ENCODE measurements around the gene FHIT.
A peak's percentile ranks its signal among the peaks of the same experiment; 100 is the strongest.

FHIT gene

DNA sequence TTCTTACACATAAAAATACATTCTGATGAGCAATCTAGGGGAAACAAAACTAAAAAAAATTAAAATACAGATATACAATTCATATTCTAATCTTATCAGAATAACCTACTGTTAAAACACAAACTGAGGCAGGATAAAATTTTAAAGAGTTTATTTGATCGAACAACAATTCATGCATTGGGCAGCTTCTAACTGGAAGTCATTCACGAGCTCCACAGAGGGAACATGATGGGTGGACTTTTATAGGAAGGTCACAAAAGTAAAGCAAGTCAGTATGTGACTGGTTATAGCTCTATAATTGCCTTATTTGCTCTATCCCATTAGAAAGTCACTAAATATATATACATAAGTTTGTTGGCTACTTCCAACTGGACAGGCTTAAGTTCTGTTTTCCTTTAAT, 1144.0 kb downstream of the FHIT start:
- DNase-seq (ENCODE audit: low read depth in 2 of 2) = no peak

DNA sequence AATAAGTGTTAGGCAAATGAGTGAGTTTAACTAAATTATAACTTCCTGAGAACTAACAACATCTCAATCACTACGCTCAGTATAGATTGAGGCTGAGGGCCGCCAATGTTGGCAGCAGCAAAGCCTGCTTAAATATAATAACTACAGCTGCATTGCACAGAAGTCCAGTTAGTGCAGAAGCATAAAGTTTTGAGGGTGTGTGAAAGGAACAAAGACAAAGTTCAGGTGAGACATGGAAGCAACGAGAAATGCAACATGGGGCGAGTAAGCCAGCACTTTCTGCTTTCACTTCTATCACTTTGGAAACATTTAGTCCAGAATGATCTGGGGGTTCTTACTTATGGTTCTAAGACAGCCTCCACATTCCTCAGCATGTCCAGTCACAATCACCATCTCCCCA, 1149.1 kb downstream of the FHIT start:
- DNase-seq (ENCODE audit: low read depth in 2 of 2) = no peak

DNA sequence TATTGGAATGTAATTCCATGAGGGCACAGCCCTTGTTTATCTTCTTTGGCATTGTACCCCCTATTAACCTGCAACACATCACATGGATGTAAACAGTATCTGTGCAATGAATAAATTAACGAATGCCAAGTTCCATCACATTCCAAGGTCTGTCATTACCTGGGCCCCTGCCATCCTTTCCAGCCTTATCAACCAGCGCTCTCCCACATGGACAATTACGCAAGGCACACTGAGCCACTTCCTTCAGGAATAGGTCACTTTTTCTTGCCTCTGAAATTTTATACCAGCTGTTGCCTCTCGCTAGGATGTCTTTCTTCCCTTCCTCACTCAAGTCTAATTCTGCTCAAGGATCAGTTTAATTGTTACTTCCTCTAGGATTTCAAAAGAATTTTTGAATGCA, 1149.6 kb downstream of the FHIT start:
- DNase-seq (ENCODE audit: low read depth in 2 of 2) = no peak

DNA sequence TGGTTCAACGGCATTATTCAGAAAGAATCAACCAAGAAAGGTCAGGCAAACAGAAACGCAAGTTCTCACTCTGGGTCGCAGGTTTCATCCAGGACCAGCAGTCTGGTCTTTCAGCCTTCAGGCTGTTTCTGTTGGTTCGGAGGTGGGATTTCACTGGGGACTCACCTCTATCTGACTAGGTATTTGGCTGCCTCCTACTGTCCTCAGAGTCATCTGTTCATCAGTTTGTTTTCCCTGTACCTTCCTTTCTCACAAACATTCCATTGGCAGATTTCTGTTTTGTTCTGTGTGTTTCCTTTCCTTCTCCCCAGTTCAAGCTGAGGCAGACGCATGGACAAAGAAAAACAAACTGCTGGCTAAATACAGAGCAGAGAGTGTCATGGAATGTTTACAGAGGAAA, 1154.8 kb downstream of the FHIT start:
- DNase-seq (ENCODE audit: low read depth in 2 of 2) = no peak

DNA sequence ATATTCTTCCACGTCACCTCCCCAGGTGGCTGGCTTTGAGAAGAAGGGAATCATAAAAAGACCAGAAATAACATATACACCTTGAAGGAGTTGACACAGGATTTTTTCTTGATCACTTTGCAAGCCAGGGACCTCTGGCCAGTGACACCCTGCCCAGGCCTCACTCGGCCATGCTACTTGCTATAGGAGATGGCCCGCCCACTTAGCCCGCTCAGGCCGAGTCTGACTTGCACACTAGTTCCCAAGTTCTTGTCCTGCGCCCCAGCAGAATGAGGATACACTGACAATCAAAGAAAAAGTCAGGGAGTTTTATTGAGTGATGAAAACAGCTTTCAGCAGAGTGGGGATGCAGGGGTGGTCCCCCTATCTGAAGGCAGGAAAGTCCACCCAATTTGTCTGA, 1155.3 kb downstream of the FHIT start:
- no peak for DNase-seq (ENCODE audit: low read depth in 2 of 2)

DNA sequence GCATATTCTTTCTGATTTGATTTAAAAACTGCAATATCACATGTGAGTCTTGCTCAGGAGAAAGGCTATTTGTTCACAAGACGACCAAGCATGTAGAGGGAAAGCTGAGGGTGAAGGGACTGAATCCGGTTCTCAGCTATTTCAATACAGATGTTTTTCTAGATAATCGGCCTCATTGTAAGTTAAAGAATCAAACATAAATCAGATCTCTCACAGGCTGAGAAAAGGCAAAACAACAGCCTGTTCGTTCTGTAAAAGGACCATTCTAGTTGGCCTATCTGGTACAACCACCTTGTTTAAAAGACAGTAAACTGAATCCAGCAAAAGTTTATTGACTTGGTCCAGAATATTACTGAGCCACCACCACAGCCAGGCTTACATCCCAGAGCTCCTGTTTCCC, 1155.7 kb downstream of the FHIT start:
- DNase-seq (ENCODE audit: low read depth in 2 of 2) = no peak

DNA sequence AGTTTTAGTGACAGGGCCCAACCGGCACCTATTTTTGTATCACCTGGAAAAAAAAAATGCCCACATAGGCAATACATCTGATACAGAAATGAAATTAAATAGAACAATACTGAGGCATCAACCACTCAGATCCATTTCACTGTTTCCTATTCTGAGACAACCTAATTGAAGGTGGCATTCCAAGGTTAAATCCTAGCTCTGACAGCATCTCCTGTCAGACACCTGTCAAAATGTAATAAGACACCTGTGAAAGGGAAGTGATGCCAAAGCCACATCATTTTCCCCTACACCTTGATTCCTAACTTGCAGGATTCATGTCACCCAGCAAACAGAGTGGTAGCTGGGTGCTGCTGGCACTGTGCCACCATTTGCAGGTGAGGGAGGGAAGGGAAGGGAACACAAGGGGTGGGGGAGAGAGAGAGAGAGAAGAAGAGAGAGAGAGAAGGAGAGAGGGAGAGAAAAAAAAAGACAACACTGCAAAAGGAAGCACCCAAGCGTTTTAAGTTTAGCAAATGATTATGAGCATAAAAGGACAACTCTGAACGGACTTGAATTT, 1156.8 kb downstream of the FHIT start:
- no peak for DNase-seq (ENCODE audit: low read depth in 2 of 2)

DNA sequence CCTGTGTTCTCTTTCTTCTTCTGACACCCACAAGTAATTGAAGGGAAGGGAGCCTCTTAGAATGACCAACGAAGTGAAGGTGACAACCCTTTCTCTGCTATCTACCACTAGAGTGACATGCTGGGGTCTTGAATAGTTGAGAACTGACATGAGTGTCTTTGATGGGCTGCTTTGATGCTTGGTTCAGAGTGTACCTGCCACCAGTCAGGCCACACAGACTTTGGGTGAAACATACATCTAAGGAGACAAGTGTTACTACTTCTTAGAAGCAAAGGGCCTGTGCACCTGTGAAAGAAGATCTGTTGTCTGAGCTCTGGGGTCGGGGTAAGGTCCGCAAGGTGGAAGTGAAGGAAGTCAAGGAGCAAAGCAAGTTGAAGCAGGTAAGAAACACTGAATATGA, 1160.7 kb downstream of the FHIT start:
- DNase-seq (ENCODE audit: low read depth in 2 of 2) = no peak

DNA sequence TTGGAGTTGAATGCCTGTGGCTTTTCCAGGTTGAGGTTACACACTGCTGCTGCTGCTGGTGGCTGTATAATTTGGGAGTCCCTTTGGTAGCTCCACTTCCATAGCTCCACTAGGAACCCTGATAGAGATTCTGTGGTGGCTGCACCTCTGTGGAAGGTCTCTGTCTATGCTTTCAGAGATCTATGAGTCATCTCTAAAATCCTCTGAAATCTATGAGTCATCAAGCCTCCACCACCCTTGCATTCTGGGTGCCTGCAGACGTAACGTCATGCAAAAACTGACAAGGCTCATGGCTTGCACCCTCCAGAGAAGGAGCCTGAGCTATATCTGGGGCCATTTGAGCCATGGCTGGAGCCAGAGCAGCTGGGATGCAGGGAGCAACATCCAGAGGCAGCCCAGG, 1164.4 kb downstream of the FHIT start:
- peak; percentile 18 to 29 for DNase-seq (ENCODE audit: low read depth in 2 of 2)

DNA sequence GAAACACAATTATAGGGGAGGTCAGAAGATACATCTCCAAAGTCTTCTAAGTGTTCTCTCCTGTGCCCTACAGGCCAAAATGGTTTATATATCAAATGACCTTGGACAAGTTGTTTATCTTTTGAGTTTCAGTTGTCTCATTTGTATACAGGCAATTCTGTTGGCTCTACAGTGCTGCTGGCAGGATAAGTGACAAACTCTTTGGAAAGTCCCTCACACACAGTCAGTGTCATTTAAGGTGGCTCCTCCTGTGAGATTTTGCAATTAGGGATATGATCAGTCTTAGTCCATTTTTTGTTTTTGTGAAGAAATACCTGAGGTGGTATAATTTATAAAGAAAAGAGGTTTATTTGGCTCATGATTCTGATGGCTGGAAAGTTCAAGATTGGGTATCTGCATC, 1165.6 kb downstream of the FHIT start:
- DNase-seq (ENCODE audit: low read depth in 2 of 2) = no peak

DNA sequence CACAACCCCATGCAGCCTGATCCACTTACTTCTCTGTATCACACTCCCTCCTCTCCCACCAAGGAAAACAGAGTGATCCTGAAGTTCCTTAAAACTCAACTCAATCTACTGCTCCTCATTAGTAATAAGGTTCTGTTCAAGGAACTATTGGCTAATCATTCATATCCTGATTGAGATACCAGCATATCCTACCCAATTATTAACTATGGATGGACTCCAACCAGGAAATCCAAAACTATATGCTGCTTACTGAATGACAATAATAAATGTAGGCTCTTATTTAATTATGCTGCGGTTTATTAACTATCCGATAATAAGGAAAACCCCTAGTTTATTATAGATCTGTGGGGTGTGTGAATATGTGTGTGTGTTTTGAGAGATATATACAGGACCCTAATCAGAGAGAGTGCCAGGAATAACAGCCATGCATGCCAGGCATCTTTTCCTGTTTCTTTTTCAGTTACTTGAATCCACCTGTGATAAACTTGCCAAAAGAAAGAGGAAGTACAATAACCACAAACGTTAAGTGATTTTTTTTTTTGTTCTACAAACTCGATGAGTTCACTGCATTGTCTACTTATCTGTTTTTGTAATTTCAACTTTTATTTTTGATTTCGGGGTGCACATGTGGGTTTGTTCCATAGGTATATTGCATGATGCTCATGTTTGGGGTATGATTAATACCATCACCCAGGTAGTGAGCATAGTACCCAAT, 1169.7 kb downstream of the FHIT start:
- no peak for DNase-seq (ENCODE audit: low read depth in 2 of 2)

DNA sequence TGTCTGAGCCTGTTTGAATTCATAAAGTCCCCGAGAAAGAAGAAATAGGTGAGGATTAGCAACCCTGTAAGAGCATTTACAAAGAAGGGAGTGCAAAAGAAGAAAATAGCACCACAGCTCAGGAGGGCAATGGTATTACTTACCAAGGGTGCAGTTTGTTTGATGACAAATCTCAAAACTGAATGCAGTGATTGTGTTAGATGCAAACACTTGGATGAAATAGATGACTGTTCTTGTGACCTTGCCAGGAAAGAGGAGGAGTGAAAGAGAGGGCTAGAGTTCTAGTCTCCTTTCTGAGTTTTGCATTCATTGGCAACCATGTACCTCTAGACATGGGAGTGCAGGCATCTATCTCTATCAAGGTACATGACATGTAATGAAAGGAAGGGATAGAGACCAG, 1170.6 kb downstream of the FHIT start:
- DNase-seq (ENCODE audit: low read depth in 2 of 2) = no peak

DNA sequence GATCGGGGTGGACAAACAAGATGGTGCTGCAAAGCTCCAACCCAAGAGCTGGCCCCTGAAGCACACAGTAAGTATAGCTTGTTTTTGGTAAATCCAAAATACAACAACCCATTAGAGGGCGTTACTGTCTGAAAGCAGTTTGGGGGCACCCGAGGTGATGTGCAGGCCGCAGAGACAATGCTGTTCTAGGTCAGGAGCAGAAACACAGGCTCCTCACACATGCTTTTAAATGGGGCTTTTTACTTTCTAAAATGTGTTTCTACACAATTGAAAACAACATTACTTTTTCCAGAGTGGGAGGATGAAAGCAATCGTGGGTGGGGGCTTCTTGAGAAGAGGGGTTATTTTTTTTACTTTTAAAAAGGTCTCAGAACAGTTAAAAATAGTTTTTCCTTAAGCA, 1172.2 kb downstream of the FHIT start:
- peak in 1 of 2 experiments; percentile 32 for DNase-seq (ENCODE audit: low read depth in 2 of 2)

DNA sequence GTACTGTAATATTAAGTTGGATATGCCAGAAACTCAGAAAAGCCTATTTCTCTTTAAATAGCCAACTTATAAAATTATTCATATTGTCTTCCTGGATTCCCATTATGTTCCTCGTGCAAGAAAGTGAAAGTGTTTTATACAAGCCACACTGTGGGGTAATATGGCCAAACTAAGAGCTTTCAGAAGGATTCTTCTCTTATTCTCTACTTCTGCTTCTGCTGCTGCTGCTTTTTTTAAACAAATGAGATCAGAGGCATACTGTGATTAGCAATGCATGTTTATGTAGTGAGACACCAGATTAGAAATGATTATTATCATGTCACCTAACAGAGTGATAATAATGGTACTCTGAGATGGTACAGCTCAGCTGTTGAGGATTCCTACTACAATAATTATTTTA, 1174.9 kb downstream of the FHIT start:
- no peak for DNase-seq (ENCODE audit: low read depth in 2 of 2)

DNA sequence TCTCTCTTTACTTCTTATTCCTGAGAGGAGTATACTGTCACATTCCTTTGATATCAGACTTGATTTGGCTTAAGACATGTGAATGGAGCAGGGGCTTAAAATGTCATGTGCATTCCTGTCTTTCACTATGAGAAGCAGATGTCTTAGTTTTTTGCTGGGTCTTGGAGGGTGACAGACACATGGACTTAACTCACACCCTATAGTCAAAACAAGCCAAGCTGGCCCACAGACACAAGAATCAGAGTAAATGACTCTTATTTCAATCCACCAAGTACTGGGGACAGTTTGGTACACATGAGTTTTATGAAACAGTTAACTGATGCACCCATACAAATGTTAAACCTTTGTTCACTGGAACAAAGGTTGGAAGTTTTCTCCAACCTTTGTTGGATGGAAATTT, 1177.3 kb downstream of the FHIT start:
- DNase-seq (ENCODE audit: low read depth in 2 of 2) = no peak

DNA sequence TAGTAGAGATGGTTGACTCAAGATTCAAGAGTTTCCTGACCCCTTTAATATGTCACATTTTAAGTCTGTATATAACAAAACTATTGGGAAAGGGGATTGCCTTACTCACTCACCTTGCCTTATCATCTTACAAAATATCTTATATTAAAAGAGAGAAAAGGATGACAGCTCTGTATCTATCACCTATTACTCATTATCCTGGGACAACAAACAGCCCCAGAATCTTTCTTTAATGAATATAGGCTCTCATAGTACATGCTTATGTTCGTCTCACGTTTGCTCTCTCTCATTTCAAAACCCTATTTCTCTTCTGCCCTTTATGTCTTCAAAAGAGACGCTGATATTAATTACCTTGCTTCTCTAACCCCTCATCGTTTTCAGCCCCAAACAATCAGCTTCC, 1178.0 kb downstream of the FHIT start:
- no peak for DNase-seq (ENCODE audit: low read depth in 2 of 2)

DNA sequence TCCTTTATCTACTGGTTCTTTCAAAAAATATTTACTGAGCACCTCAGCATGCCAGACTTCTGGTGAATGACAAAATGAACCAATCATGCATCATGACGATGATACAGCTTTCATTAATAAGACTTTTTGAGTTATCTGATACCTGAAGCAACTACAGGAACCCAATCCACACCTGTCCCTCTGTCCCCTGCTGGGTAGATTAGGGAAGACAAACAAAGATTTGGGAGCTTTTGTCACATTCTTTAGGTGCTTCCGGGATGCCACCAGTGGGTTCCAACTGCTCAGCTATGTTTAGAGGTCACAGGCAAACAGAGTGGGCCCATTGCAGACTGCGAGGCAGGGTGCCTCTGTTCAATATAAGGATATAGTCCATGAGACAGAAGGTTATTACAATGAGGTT, 1180.9 kb downstream of the FHIT start:
- DNase-seq (ENCODE audit: low read depth in 2 of 2) = no peak

DNA sequence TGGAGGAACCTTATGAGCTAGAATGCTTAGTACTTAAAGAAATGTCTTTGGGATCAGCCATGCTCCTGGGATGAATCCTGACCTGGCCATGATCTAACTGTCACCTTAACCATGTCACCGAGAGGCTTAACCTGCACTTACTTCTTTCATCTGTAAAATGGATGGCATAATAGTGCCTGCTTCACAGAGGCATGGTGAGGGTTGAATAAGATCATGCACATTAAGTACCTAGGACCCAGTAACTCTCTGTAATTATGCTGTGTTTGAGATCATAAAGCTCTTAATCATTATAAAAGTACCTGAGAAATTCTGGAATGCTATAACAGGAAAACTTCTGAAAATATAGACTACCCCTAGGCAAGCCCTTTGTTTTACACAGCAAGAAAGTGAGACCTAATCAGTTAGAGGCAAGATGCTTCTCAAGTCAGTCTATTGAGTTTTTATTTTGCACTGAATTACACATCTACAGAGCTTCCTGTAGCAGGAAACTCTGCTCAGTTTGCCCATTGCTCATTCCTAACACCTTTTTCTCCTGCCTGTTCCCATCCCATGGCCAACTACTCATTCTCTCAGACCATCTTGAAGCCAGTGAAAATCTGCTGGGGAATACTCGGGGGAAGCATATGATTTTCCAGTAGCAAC, 1185.9 kb downstream of the FHIT start:
- no peak for DNase-seq (ENCODE audit: low read depth in 2 of 2)

DNA sequence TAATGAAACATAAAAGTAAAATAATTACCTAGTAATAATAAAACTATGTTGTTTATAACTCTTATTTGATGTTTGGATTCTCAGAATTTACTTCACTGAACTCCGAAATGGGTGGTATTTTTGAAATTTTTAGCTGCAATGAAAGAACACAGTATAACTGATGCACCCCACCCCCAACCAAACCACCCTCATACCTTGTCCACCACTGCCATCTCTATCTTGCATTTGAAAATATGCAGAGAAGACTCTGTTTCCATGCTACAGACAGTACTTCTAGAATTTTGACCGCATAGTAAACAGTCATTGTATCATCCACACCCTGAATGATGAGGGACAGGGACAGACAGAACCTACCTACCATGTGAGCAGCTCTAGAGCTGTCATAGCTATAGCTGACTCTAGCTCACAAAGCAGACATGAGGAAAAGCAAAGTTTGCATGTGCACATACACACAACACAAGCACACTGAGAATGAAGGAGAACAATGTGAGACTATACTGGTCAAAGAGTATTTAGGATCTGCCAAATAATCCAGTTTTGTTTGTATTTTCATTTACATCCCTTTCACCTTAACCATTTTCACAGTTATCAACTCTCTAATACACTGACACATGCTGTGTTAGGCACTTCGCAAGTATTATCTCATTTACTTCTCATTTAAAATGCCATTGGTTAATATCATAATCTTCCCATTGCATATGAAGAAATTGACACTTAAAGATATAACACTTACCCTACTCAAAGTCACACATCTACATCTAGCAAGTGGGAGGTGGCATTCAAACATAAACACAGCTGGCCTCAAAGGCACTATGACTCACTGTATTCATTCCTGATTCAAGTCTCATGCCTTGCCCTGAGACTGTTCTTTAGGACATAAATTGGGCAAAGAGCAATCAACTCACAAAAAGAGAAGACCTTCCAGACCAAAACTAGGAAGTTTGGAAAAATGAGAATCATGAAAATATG, 1186.8 kb downstream of the FHIT start:
- DNase-seq (ENCODE audit: low read depth in 2 of 2) = no peak

DNA sequence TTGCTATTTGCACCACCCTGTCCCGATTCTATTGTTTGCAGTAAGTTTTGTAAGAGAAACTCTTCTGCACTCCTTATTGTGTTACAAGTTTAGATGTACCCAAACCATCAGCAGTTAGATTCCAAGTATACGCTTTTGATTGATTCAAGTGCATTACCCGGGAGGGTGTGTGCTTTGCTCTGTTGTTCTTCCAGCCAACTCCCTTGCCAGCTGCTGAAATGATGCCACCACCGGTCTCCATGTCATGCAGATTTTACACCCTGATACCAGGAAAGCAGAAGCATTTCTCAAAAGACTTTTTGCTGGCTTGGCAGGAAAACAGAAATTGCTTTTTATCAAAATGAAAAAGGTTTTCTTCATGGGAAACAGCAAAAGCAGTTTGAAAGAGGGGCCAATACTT, 1194.8 kb downstream of the FHIT start:
- no peak for DNase-seq (ENCODE audit: low read depth in 2 of 2)

DNA sequence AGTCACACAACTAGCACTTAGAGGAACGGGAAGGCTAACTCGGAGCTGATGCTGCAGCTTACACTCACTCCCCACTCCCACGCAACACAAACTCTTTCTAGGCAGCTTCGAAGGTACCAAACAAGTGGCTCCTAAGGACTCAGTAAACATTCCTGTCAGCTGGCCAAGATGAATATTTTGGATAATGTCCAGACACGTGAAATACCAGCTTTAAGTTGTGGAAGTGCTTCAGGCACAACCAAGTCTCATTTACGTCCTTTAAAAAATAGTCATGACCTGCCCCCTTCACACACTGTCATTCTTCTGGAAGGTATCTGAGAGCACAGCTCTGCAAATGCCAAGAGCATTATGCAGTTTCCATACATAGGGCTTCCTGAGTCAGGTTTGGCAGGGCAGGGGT, 1195.5 kb downstream of the FHIT start:
- DNase-seq (ENCODE audit: low read depth in 2 of 2) = no peak

DNA sequence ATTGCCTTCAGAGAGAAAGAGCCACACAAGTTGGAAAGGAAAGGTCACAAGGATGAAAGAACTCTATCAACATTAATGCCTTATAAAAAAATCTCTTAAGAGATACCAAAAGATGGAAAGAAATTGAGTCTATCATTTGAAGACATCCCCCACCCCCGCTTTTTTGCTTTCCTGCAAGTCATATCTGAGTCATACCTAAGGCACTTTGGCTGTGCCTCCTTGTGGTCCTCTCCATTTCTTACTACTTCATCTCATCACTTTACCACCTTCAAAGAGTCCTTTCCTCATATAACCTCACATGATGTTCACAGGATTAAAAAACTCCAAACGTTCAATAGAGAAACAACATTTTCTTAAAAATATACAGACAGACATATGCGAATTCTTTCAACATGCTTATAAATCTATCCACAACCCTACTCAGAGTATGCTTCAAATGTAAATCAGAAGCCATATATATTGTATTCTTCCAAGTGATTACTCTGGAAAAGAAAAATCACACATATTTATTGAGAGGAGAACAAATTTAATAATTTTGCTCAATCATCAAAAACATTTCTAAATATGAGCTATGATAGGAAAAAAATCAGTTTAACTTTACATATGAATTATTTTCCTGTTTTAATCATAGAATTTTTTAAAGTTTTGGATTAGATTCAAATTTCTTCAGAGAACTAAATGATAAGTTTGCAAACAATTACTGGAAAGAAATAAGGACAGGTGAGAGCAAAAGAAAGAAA, 1197.6 kb downstream of the FHIT start:
- DNase-seq (ENCODE audit: low read depth in 2 of 2) = peak; percentile 38 to 46

Data from stimulated activated CD4-positive, alpha-beta T cell treated with anti-CD3 and anti-CD28 coated beads, Interleukin-12 subunit alpha, Interleukin-12 subunit beta, amount 100 ng/mL, for 24 hours (primary cell).